Omental fat pad (tissue), 4 donors: ENCODE results near the gene SLC1A2. TPM values are rescaled to one million over a fixed set of nuclear protein-coding genes. Genes with fewer than 3 reads are reported as not detected.

Experiments
- ATAC-seq: fragments of 150-250 bp; one replicate; pipeline ENCODE4 v1.9.1; 2016; ENCODE audit warnings: mild to moderate bottlenecking, moderate library complexity; ENCODE audit not compliant: low FRiP score
- DNase-seq: peaks from one replicate; pipeline ENCODE4 v3.0.0-alpha.2; 2019; ENCODE audit warnings: low spot score
- total RNA-seq, 4 donors: library from RNA; depleted of rRNA; stranded (reverse); fragments of >200 nt; gene quantifications; one replicate each; pipeline ENCODE4 v1.1.0, GENCODE V29; 2016
- TF ChIP-seq, protein P1 (sequence below), 3 donors: fragments of 450-650 bp; IDR thresholded peaks; one replicate each; pipeline ENCODE4 v1.5.1; 2016 to 2017; ENCODE audit warnings: antibody characterized with exemption in 3 of 3, mild to moderate bottlenecking in 3 of 3, moderate library complexity in 2 of 3

Gene SLC1A2
- total RNA-seq, 4 donors from 2014 or later: 0.96 to 5.0 (median 2.8) TPM

DNA sequence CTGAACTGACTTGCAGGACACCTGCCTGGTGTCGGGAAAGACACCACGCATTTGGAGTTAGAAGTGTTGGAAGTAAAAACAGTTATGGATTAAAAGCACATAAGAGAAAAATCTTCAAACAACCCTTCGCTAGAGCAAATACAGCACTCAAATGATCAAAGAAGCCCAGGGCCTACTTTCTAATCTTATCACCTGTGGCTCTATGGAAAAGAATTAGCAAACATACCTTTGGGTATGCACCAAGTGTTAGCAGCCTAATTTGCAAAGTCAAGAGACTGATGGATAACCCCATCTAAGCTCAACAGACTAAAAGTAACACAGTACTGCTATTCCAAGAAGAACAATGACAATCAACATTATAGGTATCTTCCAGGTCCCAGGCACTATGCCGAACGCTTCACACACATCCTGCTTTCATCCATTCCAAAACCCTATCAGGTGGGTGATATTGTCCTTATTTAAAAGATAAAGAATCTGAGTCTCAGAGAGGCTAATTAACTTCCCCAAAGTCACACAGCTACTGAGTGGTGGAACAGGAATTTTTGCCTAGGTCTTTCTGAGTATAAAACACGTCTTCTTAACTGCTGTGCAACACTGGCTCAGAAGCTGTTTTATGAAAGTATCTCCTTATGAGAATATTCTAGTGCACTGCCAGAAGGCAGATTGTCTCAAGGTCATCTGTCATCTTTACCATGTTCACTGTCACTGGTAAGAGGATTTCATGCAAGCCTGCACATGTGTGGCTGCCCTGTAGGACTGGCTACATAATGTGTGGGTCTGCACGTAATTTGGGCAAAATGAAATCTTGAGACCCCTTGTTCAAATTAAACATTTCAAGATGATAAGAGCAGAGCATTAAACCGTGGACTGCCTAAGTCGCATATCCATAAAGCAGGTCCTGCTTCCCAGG, 16.4 kb downstream of the SLC1A2 start:
- TF ChIP-seq, protein P1, sequence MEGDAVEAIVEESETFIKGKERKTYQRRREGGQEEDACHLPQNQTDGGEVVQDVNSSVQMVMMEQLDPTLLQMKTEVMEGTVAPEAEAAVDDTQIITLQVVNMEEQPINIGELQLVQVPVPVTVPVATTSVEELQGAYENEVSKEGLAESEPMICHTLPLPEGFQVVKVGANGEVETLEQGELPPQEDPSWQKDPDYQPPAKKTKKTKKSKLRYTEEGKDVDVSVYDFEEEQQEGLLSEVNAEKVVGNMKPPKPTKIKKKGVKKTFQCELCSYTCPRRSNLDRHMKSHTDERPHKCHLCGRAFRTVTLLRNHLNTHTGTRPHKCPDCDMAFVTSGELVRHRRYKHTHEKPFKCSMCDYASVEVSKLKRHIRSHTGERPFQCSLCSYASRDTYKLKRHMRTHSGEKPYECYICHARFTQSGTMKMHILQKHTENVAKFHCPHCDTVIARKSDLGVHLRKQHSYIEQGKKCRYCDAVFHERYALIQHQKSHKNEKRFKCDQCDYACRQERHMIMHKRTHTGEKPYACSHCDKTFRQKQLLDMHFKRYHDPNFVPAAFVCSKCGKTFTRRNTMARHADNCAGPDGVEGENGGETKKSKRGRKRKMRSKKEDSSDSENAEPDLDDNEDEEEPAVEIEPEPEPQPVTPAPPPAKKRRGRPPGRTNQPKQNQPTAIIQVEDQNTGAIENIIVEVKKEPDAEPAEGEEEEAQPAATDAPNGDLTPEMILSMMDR (IDR thresholded peaks at IDR 0.05): no peak
- ATAC-seq: no peak

DNA sequence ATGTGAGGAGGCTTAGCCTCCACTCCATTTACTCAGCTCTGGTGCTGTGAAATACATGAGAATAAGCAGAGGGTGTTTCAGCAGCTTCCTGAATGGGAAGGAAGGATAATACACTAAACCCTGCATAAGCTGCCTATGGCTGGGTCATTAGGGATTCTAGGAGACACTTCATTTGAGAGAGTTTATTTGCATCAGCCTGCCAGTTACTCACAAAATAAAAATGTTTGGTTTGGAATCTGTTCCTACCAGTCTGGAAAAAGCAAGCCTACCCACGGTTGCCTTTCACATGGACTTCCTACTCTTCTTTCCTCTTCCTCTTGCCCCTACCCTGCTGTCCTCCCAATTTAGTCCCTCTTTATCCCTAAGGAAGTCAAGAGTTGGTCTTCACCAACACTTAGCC, 20.5 kb downstream of the SLC1A2 start:
- no peak for ATAC-seq
- TF ChIP-seq, protein P1 (IDR thresholded peaks at IDR 0.05): no peak

More for the DNA sequence above, 16.4 kb downstream of the SLC1A2 start:
- no peak for DNase-seq

DNA sequence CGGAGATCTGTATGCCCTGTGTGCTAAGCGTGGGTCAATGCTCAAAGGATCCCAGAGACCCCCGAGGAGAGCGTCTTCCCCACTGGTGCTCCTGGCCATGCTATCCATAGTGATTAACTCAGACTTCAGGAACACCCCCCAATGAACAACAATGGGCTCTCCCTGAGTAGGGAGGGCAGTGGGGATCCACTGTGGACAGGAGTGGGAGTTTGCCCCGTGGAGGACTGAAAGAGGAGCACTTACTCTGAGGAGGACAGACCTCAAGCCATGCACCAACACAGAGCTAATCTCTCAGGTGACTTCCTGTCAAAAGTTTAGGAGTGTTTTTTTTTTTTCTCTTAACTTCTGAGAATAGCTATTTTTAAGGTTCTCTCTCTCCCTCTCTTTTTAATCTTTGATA, 24.4 kb downstream of the SLC1A2 start:
- ATAC-seq (no peak), DNase-seq (no peak)
- TF ChIP-seq, protein P1 (IDR thresholded peaks at IDR 0.05): no peak

More for the DNA sequence above, 20.5 kb downstream of the SLC1A2 start:
- no peak for DNase-seq

DNA sequence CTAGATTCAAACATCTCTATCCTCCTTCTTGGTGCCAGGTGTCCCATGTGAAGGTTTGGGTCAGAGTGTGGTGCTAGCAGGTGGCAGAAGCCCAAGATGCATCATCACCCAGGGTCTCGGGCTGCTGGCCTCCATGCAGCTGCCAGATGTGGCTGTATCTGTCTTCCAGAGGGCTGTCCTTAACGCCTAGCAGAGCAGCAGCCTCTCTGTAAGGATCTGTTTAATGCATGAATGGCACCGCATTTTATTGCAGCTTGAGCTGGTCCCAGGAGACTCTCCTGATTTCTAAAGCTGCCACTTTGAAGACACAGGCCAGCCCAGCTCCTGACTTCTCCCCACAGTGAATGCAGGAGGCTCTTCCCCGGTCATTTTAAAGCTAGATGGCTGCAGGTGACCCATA, 26.3 kb downstream of the SLC1A2 start:
- DNase-seq (no peak), ATAC-seq (no peak)
- TF ChIP-seq, protein P1 (IDR thresholded peaks at IDR 0.05): no peak

DNA sequence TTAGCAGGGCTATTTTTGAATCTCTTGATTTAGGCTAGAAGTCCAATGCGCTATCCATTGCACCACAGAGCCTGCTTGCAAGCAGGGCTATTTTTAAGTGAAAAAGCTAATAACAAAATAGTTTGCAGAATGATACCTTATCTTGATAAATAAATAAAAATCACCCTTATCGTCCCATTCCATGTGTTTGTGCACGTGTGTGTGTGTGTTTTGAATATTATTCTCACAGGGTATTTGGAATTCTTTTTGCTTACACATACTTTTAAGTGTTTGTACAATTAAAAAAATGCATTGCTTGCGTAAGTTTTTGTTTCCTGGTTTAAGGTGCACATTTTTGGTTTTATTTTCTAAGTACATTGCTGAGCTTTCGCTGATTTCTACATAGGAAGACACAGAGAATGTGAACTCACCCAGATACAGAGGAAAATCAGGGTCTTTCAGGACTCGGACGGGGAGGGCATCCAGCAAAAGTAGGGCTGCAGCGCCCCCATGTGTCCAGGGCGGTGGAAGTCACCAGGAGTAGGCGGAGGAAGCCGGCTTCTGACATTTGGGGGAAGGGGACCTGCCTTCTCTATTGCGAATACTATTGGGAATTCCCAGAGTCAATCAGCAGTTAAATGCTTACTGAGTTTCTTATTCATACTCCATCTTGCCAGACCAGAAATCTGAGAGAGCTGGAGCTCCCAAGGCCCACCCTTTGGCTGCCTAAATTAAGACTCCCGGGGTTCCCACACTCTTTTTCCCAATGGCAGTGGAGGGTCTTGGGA, 27.3 kb downstream of the SLC1A2 start:
- ATAC-seq (peak; percentile 89), DNase-seq (peak; percentile 80)
- TF ChIP-seq, protein P1 (IDR thresholded peaks at IDR 0.05): peak in 2 of 3 donors; percentile 74

DNA sequence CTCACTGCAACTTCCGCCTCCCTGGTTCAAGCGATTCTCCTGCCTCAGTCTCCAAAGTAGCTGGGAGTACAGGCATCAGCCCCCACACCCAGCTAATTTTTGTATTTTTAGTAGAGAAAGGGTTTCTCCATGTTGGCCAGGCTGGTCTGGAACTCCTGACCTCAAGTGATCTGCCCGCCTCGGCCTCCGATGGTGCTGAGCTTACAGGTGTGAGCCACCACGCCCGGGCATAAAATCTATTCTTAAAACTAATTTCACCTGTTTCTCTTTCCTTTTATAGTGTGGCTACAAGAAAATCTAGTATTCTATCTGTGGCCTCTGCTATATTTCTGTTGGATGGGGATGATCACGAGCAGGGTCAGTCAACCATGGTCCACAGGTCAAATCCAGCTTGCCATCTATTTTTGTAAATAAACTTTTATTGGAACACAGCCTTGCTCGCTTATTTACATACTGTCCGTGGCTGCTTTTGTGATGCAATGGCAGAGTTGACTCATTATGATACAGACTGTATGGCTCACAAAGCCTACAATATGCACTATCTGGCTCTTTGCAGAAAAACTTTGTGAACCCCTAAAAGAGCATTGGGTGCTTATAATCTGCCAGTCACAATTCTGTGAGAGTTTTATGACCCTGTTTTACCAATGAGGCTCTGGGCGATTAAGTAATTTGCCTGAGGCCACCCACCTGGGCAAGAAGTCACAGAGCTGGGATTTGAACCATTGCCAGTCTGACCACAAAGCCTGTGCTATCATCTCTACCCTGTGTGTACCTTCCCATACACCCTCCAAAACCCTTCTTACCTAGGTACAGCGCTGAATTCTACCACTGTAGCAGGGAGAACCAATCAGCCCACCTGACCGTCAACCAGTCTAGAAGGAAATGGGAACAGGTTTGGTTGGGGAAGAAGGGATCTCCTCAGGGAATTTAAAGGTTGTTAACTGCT, 28.3 kb downstream of the SLC1A2 start:
- ATAC-seq: no peak
- TF ChIP-seq, protein P1 (IDR thresholded peaks at IDR 0.05): no peak
- DNase-seq: no peak
